GM19043 (cell line): ENCODE measurements around the gene LDLRAP1.

Experiments used
- ATAC-seq: cut with Tn5 transposase; IDR thresholded peaks from one replicate; pipeline ENCODE4 v1.9.1; 2021; ENCODE audit warnings: low read depth; ENCODE audit not compliant: unreplicated experiment

The LDLRAP1 gene

DNA sequence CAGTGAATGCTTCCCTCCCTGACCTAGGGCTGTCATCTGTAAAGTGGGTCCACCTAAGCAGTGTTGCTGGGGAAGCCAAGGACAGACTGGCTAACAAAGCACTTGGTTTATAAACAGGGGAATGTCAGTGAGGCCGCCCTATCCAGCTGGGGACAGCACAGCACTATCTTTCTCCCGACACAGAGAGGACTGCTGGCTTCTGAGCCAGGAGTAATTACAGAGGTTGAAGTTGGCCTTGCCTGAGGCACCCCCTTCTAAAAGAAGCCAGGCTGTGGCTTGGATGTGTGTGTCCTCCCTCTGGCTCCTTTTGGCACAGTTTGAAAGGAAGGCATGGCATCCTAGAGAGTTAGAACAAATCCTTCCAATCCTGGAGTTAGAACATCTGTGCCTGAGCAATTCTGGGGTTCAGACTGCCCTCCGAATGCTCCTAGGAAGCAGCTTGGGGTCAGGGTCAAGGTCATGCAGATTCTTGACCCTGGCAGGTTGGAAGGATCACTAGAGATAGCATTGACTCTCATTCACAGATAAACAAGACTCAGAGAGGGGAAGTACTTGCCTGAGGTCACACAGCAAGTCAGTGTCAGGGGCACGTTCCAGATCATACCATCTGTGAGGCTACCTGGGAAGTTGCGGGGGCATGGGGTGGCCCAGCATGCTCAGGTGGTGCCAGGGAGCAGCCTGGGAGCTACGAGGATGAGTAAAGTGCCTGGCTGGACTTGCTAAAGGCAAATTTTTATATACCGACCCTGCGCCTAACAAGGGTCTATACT, 1.3 kb upstream of the LDLRAP1 start:
- ATAC-seq, result no peak

DNA sequence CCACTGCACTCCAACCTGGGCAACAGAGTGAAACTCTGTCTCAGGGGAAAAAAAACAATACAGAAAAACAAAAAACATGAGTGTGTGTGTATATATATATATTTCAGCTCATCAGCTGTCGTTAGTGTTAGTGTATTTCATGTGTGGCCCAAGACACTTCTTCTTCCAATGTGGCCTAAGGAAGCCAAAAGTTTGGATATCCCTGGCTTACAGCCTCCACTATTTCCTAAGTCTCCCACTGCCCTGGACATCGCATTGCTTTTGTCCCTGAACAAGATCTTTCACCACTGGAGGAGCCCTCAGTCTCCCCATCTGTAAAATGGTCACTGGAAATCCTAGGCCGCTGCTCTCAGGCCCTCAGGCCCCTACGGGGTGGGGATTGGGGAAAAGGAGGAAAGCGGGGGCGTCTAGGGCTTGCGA, 391 bp upstream of the LDLRAP1 start:
- no peak for ATAC-seq

DNA sequence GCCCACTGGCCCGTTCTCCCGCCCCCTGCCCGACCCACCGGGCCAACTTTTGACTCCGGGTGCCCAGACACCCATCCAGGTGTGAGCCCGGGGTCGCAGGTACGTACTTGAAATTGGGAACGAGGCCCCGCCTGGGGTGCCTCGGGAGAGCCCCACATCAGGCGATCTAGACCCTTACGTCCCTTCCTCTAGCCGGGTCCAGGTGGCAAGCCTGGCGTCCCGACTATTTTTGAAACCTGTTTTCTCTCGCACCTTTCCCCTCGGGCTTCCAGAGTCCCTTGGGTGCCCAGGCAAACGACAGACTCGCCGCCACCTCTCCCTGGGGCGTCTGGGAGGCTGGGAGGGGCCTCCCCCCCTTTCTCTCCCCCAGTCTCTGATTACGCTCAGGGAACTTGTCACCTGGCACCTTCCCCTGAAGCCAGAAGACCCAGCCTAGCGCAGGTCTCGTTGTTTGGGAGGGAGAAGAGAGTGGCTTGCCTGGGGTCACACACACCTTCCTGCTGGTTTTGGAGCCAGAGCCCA, 898 bp downstream of the LDLRAP1 start:
- ATAC-seq, result no peak

DNA sequence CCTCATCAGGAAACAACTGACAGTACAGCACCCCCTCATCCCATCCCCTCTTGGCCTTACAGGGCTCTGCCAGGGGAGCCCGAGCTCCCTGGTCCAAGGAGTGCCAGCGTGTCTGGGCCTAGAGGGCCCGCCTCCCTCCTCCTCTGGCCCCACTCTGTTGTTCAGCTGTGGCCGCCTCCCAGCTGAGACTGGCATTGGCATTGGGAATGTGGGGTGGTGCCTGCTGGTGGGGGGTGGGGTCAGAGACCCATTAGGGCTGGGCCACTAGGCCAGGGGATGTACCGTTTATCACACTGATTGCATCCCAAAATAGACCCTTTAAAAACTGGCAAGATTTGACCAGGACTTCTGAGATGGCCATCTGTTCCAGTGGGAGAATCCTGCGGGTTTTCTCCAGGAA, 1.4 kb downstream of the LDLRAP1 start:
- no peak for ATAC-seq

DNA sequence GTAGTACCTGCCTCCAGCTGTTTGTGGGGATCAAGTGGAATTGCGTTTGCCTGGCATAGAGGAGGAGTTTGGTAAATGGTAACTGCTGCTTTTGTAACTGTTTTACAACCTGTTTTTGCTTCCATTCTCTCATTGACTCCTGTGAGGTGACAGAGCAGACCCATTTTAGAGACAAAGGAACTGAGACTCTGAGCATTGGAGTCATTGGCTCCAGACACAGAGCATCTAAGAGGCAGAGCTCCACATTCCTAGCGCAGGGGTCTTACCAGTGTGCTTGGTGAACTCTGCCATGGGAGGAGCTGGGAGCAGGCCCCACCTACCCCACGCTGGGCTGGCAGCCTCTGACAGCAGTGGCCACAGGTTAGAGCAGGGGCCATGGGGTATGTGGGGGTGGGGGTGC, 2.4 kb downstream of the LDLRAP1 start:
- no peak for ATAC-seq

DNA sequence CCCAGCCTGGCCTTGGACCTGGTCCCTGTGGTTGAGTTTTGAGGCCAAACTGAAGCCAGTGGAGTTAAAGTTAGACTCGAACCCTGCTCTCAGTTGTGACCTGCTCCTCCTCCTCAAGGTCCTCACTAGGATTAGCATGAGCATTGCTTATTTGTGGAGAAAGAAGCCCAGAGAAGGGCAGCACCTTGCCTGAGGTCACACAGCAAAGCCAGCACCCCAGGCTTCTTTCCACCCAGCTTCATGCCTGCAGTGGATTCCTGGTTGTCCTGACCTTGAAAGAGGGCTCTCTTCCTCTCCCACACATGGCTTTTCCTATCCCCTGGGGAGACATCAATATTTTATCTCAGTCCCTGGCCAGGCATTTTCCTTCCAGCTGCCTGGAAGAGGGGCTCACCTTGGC, 2.8 kb downstream of the LDLRAP1 start:
- no peak for ATAC-seq

DNA sequence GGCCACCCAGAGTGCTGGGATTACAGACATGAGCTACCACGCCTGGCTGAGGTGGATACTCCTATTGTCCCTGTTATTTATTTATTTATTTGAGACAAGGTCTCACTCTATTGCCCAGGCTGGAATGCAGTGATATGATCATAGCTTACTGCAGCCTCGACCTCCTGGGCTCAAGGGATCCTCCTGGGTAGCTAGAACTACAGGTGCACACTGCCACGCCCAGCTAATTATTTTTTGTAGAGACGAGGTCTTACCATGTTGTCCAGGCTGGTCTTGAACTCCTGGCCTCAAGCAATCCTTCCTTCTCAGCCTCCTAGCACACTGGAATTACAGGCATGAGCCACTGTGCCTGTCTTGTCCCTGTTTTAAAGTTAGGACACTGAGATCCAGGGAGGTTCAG, 5.2 kb downstream of the LDLRAP1 start:
- no peak for ATAC-seq

DNA sequence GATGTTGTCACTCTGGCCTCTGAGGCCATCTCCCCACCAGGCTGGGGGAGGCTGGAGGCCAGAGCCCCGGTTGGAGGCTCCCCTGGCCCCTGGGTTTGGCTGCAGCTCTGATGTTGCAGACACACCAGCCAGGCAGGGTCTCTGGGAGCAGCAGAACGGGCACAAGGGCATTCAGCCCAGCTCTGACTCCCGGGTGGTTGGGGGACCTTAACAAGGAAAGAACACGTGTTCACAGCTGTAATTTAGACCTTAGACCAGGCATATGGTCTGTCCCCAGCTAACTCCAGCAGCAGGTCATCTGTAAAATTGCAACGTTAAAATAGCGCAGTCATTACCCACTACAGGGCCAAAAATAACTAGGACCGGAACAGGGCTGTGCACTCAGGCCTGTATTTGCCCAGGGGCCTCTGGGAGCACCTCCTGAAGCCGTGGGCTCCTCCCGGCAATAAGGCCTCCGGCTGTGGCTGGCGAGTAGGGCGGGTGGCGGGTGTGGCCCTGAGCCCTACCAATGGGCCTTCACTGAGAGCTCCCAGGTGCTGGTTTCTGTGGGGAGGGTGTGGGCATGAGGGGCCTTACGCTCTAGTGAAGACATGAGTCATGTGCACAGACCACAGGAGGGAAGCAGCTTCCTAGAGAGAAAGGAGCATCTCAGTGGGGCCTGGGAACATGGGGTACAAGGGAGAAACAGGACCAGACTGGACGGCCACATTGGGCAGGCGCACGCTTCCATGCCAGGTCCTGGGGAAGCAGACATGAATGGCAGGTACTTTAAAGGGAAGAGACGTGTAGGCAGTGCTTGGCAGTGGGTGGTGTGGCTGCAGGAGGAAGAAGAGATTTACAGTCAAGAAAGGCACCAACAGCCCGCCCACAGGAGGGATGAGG, 6.1 kb downstream of the LDLRAP1 start:
- peak; percentile 88 for ATAC-seq

DNA sequence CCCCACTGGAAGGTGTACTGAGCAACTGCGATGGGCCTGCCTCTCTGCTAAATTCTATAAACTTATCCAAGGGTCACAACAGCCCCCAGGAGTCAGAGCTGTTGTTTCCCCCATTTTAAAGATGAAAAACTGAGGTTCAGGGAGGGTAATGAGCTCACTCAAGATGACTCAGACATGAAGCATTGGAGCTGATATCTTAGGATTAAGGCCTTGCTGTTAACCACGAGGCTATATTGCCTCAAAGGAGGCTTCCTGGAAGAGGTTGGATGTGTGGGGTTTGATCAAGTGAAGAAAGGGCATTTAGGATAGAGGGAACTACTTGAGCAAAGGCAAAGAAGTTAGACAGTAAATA, 6.7 kb downstream of the LDLRAP1 start:
- ATAC-seq, result no peak

DNA sequence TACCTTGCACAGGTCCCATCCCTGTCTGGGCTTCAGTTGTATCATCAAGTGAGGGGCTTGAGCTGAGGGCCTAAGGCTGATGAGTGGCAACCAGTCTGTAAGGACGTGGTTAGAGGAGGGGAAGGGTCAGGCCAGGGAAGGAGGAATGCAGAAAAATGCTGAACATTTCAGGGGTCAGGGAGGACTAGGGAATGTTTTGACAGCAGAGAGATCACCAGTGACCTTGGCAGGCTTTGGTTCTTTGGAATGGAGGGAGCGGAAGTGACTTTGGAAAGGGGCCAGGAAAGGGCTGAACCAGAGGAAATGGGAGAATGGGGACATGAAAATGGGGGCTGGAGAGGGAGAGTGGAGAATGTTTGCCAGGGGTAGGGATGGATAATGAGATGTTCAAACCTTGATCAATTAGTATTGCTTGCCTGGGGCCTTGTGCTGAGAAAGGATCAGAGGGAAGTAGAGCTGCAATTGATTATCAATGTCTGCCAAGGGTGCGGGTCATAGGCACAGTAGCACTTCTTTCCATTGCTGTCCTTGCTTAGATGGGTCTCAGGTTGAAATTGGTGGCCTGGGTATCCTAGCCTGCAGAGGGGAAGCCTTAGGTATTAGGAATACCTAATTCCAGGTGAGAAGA, 7.4 kb downstream of the LDLRAP1 start:
- no peak for ATAC-seq

DNA sequence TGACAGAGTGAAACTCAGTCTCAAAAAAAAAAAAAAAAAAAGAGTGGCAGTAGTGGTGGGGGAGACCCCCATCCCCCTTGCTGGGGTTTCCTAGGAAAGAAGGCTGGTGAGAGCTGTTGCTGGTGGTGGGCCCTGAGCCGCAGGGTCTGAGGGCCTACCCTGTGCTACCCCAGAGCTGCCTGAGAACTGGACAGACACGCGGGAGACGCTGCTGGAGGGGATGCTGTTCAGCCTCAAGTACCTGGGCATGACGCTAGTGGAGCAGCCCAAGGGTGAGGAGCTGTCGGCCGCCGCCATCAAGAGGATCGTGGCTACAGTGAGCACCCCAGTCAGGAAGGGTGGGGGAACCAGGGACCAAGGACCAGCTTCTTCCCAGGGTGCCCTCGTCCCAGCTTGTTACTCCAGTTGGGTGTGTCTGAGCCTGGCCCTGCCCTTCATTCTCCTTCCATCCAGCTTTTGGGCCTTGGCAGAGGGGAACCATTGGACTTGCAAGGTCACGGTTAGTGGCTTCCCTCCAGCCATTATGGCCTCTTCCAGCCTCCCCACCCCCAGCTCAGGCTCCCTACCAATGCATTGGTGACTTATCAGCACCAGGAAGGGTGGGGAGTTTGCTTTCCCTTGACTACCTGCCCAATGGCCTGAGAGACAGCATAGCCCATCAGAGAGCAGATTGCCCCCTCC, 10.5 kb downstream of the LDLRAP1 start:
- no peak for ATAC-seq

DNA sequence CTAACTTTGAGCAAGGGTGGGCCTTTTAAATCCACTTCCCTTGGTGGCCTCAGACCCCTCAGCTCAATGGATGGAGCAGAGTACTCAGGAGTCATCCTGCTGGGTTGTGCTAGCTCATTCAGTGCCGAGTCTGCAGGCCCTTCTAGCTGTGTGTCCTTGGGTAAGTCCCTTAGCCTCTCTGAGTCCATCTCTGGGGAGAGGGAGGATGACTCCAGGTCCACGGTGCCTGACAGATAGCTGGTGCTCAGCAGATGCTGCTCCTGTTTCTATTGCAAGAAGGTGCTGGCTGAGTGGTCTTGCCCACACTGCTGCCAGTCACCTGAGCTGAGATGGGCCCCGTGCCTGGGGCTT, 11.0 kb downstream of the LDLRAP1 start:
- ATAC-seq, result no peak

DNA sequence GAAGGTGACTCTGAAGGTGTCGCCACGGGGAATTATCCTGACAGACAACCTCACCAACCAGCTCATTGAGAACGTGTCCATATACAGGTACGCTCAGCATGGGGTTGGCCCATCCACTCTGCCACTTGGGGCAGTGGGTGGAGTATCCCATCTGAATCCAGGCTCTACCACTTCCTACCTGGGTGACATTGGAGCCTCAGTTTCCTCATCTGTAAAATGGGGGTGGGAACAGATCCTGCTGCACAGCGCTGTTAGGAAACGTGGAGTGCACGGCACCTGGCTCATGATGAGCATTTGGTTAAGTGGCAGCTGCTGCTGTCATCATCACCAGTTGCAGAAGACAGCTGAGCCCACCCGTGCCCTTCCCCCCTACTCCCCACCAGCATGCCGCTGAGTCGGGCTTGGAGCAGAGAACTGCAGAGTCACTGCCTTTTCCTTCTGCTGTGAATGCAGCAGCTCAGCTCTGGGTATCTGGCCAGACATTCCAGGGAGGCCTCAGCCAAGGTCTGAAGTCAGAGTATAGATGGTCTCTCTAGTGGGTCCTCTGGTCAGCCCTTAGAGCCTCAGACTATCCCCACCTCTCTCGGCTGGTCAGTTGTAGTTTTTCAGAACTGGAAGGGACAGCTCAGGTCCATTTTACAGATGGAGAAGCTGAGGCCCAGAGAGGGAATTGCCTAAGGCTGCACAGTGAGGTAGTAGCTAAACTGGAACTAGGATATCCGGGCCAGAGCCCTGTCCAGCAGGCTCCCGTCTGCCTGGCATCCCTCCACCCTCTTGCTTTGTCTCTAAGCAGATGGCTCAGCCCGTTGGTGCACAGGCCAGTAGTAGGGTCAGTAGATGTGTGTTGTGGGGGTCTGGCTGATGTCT, 11.7 kb downstream of the LDLRAP1 start:
- ATAC-seq, result no peak

DNA sequence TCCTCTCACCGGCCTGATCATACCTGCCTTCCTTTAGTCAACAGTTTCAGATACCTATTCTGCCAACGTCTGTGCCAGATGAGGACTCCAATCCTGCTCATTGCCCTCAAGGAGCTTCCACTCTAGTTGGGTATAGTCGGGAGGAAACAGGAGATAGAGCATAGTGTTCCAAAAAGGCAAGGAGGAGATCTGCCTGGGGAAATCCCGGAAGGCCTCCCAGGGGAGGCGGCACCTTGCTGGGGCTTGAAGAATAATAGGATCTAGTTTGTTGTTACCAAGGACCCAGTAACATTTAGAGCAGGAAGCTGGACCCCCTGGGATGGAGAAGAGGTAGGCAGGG, 12.3 kb downstream of the LDLRAP1 start:
- ATAC-seq, result no peak

DNA sequence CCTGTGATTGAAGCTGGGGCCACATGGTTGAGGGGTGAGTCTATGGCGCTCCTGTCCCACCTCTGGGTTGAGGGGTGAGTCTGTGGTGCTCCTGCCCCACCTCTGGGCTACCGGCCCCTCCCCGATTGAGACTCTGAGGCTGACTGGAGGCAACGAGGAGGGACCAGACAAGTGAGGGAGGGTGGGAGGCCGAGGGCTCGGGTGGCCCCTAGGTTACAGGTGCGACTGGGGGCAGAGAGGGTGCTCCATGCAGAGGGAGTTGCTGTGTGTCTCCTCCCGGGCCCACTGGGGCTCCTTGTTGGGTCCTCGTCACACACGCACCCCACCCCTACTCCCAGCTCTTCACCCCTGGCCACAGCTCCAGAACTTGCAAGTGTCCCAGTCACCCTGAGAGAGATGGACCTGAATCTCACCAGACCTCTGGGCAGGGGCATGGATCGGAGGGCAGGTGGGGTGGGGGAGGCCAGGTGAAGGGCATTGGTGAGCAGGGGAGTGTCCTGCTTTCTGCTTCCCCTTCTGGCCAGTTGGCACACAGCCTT, 12.8 kb downstream of the LDLRAP1 start:
- ATAC-seq, result no peak

DNA sequence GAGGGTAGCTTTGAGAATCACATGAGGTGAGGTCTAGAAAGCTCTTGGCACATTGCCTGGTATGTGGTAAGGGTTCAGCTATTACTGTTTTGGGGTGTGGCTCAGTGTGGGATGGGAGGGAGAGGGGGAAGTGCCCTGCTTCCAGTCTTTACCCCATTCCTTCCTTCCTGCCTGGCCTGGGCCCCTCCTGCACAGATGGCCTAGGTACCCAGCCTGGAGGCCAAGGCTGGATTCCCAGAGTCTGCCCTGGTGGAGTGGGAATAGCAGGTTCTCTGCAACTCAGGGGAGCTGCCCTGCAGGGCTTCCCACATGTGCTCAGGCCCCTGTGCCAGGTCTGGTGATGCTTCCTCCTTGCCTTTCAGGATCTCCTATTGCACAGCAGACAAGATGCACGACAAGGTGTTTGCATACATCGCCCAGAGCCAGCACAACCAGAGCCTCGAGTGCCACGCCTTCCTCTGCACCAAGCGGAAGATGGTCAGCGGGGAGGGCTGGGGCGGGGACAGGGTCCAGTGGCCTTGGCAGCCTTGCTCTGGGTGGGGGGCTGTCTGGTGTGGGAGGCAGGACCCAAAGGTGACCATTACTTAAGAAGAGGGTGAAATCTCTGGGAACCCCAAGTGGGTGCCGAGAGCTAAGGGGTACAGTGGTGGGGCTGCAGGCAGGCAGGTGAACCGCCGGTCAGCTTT, 13.5 kb downstream of the LDLRAP1 start:
- ATAC-seq, result no peak

DNA sequence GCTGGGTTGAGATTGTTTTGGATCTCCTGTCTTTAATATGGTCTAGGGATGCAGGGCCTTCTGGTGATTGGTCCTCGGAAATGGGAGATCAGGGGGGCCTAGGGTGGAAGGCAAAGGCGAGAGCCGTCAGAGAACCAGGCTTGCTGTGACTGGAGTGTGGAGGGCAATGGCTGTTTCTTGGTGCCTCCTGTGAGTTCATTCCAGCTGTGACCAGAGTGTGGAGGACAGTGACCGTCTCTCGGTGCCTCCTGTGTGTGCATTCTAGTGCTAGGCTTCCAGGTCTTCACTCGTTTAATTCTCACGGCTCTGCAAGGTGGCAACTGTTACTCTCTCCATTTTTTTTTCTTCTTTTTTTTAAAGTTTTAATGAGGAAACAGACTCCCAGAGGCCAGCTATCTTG, 14.1 kb downstream of the LDLRAP1 start:
- ATAC-seq, result no peak

DNA sequence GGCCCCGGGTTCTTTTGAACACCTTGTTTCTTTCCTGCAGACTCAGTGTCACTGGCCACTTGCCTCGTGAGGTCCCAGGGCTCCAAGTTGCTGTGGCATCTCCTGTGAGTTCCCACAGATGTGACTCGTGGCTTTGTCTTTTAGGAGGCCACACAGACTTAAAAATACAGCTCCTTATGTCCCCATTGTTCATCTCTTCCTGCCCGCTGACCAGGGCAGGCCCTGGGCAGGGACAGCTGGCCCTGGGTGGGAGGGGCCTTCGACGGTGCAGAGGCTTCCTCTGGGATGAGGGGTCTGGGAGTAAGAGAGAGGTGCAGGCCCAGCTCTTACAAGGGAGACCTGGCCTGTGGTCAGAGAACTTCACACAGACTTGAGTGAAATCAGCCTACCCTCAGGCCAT, 15.6 kb downstream of the LDLRAP1 start:
- ATAC-seq, result no peak

DNA sequence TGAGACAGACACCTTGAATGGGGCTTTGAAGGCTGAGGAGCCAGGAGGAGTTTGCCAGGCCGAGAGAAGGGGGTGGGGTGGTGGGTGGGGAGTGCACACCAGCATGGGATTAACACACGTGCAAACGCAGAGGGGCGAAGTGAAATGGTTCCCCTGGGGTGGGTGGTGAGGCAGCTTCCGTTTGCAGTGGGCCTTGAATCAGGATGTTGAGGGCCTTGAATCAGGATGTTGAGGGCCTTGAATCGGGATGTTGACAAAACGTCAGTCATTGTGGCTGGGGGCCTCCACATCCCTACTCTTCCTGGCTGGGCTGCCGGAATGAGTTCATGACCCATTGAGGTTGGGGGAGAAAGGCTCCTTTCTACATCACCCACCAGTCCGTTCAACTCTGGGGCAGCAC, 16.6 kb downstream of the LDLRAP1 start:
- ATAC-seq, result no peak
